Right renal cortex interstitium (tissue), 3 donors: Measurements from ENCODE around the gene ISYNA1. TPM values are rescaled to one million over a fixed set of nuclear protein-coding genes. Genes with fewer than 3 reads are reported as not detected.
"Not testable (repeated sequence)": the region's sequence is repeated elsewhere in the genome, so short reads cannot be mapped to it uniquely, and the experiment has no call there.

Source experiments
- DNase-seq, 3 donors: peaks; one replicate each; pipeline ENCODE4 v3.0.0-alpha.2; 2013; ENCODE audit warnings: low read depth in 3 of 3, low spot score in 2 of 3
- polyA plus RNA-seq, 3 donors: library from polyadenylated mRNA; unstranded; fragments of 120-200 nt; gene quantifications; one replicate each; pipeline ENCODE4 v1.2.1, GENCODE V29; 2013; ENCODE audit not compliant: insufficient read length in 3 of 3

ISYNA1 gene
- polyA plus RNA-seq, 3 donors, result 89.5 to 99.8 (median 98.8) TPM

DNA sequence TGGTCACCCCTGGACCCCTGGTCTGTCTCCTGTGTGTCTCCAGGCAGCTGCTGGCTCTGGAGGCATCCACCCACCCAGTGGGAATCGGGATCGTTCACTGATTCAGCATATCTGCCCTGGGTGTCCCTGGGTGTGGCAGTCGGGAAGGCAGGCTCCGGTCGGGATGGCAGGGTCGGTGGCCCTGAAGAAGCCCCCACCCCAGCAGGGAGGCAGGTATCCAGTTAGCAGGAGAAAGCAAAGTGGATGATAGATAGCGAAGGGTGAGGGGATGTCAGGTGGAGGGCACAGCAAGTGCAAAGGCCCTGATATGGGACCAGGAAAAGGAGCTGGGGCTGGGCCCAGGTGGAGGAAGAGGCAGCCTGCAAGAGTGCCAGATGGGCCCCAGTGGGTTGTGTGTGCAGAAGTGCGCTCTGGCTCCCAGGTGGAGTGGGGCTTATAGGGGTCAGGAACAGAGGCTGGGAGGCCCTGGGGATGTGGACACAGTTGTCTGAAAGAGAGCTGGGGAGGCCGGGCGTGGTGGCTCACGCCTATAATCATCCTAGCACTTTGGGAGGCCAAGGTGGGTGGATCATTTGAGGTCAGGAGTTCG is 16.5 kb downstream of the ISYNA1 start:
- no peak for DNase-seq

- no peak for DNase-seq
These were observed 17.0 kb downstream of the ISYNA1 start for GRCh38 chr19:18420930-18421329.

GRCh38 chr19:18419699-18420460 is 18.1 kb downstream of the ISYNA1 start:
- DNase-seq, result no peak

- DNase-seq, result no peak
These were observed 18.7 kb downstream of the ISYNA1 start, which contains the start of gene SSBP4 for GRCh38 chr19:18419195-18419698. Gene SSBP4 (plus strand): TSS chr19:18419398. CDS start chr19:18419649, 251 bp downstream.

GRCh38 chr19:18418483-18419194 is 19.3 kb downstream of the ISYNA1 start:
- no peak for DNase-seq

GRCh38 chr19:18418029-18418482 is 19.9 kb downstream of the ISYNA1 start:
- DNase-seq, result no peak

DNA sequence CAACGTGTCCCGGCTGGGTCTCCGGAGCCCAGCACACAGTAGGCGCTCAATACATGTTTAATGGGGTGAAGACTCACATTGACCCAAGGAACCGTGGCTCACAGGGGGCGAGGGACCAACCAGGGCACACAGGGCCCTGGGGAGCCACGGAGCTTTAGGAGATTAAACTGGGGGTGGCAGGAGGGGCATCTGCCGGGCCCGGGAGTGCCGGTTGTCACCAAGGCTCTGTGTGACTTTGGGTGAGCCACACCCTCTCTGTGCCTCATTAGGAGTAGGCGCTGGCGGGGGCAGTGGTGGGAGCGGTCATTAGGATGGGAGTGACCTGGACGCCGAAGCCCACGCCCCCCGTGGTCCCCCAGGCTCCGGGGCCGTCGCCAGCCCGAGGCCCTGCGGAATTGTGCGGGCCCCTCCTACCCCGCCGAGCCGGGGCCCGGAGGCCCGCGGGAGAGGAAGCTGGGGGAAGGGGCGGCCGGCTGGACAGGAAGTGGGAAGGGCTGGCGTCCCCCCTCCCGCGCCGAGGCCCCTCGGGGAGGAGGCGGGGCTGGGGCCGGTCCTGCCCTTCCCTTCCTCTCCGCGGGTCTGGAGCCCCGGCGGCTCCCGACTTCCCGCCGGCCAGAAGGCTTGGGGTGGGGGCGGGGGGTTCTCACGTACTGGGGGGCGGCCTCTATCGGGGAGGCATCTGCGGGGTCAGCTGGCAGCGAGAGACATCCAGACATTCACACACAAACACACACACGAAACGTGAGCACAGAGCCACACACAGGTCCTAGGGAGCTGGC is 20.5 kb downstream of the ISYNA1 start:
- no peak for DNase-seq

DNA sequence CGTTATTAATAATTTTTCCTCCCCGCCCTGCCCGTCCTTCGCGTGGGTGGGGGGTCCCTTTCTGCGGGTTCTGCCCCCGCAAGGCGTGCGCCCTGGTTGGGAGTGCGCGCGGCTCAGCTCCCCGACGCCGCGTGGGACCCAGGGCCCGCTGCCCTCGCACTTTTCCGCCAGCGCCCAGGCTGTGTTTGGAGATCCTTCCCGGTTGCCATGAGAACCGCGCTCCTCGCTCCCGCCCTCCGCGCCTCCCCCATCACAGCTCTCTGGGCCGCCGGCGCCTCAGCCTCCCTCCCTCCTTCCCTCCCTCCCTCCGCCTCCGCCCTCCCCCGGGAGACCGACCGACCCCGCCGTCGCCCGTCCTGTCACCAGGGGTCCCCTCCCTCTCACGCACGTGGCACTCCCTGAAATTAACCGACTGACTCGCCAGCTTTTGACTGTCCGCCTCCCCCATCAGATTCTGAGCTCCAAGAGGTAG is 21.1 kb downstream of the ISYNA1 start:
- DNase-seq, result peak in 1 of 3 donors; percentile 84

DNA sequence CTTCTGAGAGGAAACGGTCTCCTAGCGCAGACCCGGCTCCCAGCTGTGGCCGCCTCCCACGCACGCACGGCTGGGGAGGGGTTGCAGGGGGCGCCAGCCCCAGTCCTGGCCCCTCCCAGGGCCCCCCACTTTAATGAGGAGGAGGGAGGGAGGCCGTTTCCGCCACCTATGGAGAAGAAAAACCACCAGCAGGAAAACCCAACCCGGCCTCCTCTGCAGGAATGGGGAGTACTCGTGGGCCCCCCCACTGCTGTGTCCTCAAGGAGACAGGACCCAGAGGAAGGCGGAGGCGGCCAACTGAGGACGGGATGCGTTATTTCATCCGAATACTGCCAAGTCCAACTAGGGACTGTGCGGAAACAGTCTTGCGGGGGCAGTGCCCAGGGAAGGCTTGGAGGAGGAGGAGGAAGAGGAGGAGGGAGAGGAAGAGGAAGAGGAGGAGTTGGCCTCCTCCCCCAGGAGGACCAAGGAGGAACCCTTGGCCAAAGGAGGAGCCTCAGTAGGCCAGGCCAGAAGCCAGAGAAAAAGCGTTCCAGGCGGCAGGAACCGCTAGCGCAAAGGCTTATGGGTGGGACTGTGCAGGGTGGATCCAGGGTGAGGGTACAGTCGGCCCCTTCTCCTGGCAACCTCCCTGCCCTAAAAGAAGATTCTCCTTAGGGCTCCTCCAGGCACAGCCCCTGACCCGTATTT is 22.6 kb downstream of the ISYNA1 start:
- peak in 1 of 3 donors; percentile 78 for DNase-seq

DNA sequence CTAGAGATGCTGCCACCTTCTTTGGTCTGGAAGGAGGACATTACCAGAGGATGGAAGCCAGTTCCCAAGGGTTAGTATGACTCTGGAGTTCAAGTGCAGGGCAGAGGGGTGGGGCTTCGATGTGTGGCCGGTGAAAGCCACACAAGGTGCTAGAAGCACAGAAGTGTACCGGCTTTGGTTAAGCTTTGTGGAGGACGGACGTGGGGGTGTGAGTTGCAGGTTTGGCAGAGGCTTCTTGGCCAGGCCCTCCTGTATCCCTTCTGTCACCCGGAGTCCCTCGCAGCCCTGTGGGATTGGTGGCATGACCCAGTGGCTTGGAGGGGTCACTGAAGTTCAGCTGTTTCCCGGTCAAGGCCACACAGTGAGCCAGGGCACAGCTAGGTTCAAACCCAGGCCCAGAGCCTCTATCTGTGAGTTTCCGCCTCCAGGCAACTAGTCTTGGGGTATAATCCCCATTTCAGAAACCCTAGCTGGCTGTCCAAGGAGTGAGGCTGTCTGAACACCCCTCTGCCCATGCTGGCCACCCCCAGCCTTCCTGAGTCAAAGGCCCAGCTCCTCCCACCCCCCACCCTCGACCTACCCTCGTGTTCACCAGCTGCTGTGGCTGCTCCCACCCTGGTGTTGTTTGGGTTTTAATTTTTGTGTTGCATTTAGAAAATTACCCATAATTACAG is 23.3 kb downstream of the ISYNA1 start:
- no peak for DNase-seq

GRCh38 chr19:18412610-18413239 is 25.2 kb downstream of the ISYNA1 start:
- DNase-seq, result no peak

DNA sequence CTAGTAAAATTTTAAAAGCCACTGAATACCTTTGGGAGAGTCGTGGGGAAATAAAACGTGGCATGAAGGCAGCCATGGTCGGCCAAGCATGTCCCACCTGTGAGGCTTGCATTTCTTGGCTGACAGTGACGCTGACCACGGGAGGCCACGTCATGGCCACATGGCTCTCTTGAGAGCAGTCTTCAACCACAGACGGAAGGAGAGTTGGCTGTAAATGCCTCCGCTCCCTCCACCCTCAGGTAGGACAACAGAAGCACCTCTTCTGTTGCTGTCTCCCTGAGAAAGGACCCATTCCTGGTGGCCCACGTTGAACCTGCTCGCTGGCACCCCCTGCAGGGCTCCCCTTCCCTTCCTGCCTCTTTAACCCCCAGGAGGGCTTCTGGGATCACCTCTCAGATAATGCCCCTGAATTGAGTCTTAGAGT is 29.9 kb downstream of the ISYNA1 start:
- DNase-seq, result no peak

DNA sequence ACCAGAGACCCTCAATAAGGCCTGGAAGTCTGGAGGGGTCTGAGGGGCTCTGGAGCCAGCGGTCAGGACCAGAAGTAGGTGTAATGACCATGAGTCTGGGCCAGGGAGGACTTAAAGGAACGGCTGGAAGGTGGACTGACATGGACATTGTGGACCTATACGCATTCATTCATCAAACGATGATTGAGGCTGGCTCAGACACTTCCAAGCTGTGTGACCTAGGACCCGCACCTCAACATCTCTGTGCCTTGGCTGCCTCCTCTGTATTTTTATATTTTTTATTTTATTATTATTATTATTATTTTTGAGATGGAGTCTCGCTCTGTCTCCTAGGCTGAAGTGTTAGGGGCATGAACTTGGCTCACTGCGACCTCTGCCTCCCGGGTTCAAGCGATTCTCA is 31.2 kb downstream of the ISYNA1 start:
- no peak for DNase-seq

DNA sequence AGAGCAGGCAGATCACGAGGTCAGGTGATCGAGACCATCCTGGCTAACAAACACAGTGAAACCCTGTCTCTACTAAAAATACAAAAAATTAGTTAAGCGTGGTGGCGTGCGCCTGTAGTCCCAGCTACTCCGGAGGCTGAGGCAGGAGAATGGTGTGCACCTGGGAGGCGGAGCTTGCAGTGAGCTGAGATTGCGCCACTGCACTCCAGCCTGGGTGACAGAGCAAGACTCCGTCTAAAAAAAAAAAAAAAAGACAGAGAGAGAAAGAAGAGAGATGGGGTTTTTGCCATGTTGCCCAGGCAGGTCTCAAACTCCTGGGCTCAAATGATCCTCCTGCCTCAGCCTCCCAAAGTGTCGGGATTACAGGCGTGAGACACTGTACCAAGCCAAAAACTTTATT is 32.2 kb downstream of the ISYNA1 start:
- DNase-seq, result not testable (repeated sequence)

- DNase-seq, result not testable (repeated sequence)
These were observed 35.3 kb downstream of the ISYNA1 start for GRCh38 chr19:18402455-18403248.

- no peak for DNase-seq
These were observed 36.3 kb downstream of the ISYNA1 start for GRCh38 chr19:18401580-18402112.

DNA sequence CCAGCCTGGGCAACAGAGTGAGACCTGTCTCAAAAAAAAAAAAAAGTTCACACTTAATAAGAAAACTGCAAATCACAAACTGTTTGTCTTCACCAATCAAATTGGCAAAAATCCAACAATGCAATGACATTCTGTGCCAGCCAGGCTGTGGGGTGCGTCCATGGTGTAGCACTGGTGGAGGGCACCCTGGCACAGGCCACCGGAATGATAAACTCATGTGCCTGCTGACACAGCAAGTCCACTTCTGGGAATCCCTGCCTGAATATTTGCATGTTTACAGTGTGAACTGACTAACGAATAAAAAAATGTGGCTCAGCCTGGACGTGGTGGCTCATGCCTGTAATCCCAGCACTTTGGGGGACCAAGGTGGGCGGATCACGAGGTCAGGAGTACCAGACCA is 38.9 kb downstream of the ISYNA1 start:
- DNase-seq, result no peak
